GM21381 (cell line): ENCODE results near the gene CEP44.
"Not testable (repeated sequence)": the region's sequence is repeated elsewhere in the genome, so short reads cannot be mapped to it uniquely, and the experiment has no call there.

Experiments
- ATAC-seq: cut with Tn5 transposase; IDR thresholded peaks from one replicate; pipeline ENCODE4 v1.9.1; 2021; ENCODE audit warnings: mild to moderate bottlenecking, moderate library complexity; ENCODE audit not compliant: unreplicated experiment

CEP44 gene, protein sequence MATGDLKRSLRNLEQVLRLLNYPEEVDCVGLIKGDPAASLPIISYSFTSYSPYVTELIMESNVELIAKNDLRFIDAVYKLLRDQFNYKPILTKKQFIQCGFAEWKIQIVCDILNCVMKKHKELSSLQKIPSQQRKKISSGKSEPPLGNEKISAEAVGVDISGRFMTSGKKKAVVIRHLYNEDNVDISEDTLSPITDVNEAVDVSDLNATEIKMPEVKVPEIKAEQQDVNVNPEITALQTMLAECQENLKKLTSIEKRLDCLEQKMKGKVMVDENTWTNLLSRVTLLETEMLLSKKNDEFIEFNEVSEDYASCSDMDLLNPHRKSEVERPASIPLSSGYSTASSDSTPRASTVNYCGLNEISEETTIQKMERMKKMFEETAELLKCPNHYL

DNA sequence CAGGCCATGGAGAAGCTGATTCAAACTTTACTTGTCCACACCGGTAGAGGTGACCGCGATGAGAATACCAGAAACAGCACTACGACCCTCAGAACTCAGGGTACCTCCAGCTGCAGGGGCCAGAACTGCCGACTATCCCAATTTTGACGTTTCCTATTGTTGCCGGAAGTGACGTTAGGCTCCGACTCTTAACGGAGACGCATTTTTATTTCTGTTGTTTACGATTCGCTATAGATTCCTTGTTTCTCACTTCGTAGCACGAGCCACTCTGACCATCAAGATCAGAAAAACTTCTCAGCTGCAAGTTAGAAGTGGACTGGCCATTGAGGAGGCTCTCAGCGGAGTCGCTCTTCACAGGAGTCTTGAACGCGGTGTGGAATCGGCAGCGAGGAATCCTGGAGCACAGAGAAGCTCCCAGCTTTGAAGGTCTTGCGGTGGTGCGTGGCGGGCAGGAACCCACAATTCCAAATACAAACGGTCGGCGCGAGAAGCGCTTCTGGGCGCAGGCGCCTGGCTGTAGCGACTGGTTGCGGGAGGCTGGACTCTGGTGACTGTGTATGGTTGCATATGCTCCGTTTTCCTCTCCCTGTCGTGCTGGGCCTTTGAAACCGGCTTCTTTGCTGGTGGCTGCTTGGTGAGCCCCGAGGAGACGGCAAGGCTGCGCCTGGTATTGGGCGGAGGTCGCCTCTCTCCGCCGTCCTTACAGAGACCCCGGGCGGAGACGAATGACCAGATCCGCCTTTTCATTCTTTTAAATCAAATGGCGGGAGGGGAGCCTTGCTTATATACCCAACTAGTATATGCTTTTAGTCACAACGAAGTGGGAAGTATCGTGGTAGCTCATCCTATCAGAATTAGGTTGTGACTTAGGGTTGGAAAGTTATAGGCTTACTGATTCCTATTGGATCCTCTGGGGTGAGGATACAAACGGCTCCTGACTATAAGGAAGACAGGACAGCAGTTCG lies at the start of gene CEP44, which contains the start of gene FBXO8:
Gene CEP44, plus strand, starts transcription at position 405 of the 965 bp plus-strand sequence. CDS start 15,211 bp downstream, outside the sequence.
Gene FBXO8, minus strand, starts transcription at position 161 of the 965 bp plus-strand sequence. CDS start 20,575 bp downstream, outside the sequence.
- ATAC-seq, result peak; percentile 61

DNA sequence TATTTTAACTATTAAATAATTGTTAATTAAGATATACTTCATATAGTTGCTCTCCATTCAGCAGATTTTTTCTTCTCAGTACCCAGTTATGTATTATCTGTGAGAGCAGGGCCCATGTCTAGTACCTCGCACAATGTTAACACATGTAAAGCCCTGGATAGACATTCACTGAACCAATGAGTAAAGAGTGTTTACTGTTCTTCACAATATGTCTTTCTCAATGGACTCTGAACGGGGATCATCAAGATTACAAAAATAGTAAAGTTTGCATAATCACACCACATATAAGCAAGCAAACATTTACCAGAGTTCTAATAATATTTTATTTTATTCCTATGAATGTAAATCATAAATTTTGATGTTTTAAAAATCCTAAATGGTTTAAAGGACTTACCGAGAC lies 47.4 kb upstream of the CEP44 start:
- no peak for ATAC-seq

DNA sequence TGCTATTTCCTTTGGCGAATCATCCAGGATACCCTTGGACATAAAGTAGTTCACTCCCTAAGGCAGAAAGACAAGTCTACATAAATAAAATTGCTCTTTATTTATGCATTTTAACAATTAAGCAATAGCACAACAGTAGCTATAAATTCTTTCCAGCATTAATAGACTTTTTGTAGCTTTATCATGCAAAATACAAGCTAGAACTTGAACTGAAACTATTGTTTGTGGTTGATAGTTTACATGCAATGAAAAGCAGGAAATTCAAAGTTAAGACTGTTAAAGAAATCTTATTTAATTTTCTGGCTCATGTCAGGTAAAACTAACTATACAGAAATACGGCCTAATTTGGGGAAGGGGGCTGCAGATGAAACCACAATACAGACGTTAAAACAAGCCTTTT lies 42.5 kb upstream of the CEP44 start:
- ATAC-seq, result no peak

DNA sequence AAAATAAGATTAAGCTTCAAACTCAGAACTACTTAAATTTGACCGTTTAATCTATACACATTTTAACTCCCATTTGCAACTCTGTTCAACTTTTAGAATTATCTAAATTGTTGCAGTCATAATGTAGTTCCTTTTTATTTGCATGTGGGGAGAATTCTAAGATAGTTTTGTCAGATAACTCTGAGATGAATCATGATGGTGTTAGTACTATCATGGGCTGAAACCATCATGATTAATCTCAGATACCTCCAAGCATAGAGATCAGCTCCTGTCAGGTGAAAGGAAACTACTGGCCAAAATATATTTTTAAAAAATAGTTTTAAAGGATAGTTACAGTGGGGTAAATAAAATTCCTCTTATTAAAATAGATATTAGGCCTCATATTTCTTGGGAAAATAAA lies 39.3 kb upstream of the CEP44 start:
- no peak for ATAC-seq

DNA sequence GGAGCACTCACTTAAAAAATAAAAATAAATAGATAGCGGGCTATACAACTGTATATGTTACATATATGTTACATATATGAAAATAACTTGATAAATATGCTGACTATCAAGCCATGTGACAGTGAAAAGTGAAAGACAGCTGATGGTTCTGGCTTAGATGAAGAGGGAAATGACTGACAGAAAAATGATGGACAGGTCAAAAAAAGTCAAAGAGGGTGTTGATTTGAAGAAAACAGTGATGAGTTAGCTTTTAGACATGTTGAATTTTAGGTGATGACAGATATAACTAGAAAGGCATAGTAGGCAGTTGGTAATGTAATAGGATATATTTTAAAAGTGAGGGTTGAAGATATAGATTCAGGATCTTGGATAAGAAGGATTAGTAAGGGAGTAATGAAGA lies 38.0 kb upstream of the CEP44 start:
- no peak for ATAC-seq

DNA sequence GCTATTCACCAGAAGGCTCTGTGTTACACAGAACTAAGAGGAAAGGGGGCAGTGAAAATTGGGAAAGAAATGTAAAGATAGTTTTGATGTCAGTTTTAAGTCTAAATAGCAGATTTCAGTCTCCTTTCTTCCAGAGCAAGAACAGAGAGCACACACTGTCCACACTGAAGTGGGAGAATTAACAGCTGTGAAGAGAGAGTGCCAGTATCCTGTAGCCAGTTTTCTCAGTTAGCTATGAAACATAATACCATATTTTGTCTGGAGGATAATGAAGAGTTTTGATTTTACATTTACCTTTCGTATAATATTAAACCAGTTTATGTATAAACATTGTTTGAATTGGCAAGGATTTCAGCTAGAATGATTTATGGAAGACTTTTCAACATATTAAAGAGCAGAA lies 35.3 kb upstream of the CEP44 start:
- ATAC-seq, result no peak

DNA sequence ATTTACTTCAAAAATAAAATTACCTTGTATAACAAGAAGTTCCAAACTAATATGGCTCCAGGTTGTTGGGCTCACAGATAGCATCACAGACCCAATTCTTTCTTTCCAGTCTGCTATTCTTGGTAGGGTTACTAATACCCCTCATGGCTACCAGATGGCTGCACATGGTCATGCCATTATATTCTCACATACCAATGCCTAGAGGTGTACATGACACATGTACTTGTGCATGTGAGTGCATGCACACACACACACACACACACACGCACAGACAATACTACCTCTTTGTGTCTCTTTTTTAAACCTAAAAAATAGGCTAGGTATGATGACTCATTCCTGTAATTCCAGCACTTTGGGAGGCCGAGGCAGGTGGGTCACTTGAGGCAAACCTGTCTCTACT lies 31.3 kb upstream of the CEP44 start:
- no peak for ATAC-seq

DNA sequence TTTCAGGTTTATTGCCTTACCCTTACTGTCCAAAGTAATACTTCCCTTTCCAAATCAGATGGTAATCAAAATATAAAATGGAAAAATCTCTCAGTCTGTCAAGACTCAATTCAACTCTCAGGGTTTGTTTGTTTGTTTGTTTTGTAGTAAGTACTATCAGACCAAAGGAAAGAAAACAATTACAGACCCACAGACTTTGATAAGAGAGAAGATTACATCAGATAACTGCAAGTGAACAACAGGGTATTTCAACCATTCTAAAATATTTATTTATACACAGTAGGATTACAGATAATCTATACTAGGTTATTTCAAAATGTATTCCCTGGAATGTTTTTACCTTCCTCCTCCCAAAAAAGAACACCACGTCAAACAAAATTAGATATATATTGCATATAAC lies 29.1 kb upstream of the CEP44 start:
- ATAC-seq, result no peak

DNA sequence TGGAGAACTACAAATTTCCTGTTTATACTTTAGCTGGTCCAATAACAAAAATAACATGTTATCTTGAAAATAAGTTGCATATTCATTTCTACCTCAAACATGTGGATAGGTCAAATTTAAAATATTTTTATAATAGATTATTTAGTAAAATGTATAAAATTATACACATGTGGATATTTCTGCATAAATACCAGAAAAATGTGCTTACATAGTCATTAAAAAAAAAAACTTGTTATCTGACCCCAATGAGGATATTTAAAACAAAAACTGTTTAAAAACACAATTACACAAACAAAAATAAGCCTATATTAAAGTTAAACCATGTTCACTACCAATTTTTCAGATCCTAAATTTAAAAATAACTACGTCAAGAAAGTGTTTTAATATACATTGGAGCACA lies 28.3 kb upstream of the CEP44 start:
- ATAC-seq, result no peak

DNA sequence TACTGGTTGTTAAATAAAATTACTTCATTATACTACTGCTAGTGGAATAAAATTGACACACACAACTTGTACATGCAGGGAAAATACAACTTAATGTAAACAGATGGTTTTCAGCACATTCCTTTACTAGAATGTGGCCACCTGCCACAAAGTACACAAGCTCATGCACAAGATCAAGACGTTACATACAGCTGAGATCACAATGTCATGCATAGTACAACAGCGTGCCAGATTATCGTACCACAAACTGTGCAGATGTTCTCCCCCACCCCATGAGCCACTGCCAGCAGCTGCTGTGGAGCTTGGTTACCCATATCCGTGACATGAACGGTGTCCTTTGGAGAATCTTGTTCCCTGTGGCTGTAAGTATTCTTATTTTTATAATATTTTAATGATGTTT lies 27.9 kb upstream of the CEP44 start:
- no peak for ATAC-seq

DNA sequence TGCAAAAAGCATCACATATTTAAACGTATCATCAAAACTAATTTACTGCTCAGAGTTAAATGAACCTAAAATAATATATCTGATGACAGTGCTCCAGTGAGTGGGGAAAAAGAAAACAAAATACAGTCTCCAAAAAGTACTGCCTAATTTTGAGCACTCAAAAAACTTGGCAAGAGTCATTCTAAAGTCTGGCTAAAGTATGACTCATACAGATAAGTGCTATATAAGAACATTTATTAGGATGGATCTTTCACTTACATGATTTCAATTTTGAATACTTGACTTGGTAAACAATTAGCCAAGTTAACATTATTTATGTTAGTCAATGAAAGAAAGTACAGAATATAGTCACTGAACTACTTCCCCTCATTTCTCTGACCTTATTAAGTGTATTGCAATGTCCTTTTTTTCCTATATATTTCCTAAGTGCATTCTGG lies 27.4 kb upstream of the CEP44 start:
- no peak for ATAC-seq

DNA sequence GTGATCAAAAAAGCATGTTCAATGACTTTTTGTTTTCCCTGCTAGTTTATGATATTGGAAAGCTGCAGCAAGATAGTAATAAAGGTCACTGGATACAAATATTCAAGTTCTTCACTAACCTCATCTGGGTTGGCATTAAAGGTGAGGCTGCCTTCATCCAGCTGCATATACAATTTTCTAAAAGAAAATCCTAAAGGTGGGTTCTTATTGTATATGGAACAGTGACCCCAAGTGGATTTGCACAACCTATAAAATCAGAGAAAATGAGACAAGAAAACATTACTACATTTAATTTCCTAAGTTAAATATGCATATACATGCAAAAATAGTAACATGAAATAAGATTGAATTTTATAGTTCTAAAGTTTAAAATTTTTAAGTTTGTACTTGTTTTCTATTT lies 24.1 kb upstream of the CEP44 start:
- ATAC-seq, result no peak

DNA sequence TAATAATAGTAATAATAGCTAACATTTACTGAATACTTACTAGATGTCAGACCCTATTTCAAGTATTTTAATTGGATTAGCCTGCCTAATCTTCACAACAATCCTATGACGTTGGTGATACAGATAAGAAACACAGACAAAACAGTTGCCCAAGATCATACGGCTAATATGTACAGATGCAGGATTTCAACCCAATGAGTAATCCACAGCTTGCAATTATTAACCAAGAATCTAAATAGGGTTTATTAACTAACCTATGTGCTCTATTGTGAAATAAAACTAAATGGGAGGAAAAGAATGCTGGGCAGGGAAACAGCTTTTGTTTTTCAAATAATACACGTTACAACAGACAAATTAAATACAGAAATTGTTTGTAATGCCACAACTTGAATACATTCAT lies 23.6 kb upstream of the CEP44 start:
- ATAC-seq, result peak; percentile 63

DNA sequence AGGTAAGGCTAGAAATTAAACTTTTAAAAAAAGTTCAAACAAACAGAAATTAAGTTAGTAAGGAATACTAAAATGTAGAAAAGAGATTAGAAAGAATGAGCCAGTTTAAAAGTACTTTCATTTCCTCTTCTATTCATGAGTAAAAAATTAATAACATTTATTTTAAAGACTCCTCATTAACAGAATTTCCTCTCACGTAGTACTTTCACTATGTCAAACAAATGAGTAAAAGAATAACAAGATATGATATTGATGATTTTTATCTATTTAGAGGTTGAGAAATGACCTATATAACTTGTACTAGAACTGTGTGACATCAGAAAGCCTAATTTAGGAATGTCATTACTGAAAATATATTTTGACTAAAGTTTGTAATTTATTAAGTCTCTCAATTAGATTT lies 22.3 kb upstream of the CEP44 start:
- ATAC-seq, result not testable (repeated sequence)

DNA sequence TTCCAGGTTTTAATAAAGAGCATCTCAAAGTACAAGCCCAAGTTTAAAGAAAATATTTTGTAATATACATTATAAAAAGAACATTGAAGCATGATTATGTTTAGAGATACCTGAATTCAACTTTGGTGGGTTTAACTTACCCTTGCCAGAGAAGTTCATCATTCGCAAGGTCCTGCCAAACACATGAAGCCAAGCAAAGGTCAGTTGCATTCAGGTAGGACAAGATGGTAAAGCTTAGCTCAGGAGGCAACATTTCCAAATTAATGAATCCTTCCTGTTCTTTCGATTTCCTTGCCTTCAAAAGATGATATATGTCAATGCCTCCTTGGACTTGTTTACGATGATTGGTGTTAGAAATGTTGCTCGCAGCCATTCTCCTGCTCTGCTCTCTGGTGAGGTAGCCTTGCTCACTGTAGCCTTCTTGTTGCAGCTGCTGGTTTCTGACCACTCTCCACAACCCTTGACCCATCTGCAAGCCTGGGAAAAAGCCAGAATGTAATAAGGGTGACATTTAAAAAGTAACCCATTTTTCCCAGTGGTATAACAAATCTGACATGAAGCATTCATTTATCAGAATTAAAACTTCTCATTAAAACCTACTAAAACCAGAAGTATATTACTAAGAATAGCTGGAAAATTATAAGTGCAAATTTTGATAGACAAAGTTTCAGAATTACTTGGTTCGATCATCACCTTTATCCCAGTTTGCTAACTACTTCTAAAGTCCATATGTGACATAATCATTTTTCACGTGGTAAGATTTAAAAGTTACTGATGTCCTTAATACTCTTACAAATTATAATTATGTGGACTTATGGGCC lies 20.9 kb upstream of the CEP44 start:
- no peak for ATAC-seq

DNA sequence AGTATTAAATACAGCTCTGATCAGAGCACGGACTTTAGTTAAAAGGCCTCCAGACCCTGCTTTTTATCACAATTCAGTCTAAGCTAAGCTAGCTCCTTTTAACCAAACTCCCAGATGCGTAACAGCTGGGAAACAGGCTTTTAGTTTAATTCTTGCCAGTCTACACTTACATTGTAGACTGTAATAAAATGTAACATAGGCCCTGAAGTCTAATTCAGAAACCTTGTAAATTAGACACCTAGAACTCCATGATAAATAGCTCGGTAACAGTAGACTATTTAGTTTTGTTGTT lies 20.3 kb upstream of the CEP44 start:
- no peak for ATAC-seq

DNA sequence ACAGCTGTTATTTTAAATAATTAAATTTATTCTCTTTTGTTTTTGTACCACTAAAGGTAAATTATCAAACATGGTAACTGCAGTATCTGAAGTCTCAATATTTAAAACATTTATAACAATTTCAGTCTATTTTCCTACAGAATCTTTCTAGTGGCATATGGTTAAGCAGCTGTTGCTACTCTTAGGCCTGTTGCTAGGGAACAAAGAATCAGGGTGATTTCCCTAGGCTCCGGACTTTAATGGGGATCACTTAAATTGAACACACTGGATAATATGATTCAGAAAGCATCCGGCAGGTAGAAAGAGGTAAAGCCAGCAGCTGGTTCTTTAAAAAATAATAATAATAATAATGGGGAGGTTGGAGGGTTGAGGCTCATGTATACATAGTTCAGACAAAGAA lies 17.8 kb upstream of the CEP44 start:
- ATAC-seq, result no peak

DNA sequence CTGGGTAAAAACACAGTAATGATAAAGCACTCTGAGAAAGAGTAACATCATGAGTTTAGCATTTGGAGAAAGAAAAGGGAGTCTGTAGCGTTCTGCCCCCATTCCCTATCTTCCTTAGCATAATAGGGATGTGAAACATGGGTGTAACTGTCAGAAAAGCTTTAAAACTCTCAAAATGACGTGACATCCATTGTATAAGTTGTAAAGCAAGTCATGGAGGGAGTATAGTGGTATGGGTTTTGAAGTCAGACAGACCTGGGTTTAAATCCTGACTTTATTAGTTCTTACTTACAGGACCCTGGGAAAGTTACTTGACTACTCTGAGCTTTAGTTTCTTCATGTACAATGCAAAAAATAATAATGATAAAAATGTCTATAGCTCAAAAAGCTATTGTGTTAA lies 17.3 kb upstream of the CEP44 start:
- ATAC-seq, result no peak

DNA sequence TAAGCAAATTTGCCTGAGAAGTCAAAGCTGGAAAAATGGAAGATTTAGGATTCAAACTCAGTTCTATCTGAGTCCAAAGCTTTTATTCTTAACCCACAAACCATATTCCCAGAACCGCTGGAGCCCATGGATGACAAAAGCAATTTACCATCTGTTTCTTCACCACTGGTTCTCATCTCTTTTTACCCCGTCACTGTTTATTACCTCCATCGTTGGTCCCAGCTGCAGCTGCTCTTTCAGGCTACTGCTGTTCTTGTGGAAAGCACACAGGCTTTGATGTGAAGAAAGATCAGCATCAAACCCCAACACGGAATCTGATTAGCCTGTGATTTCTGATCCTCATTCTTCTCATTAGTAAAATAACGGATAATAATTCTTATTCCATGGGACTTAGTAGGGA lies 9.8 kb upstream of the CEP44 start:
- no peak for ATAC-seq

DNA sequence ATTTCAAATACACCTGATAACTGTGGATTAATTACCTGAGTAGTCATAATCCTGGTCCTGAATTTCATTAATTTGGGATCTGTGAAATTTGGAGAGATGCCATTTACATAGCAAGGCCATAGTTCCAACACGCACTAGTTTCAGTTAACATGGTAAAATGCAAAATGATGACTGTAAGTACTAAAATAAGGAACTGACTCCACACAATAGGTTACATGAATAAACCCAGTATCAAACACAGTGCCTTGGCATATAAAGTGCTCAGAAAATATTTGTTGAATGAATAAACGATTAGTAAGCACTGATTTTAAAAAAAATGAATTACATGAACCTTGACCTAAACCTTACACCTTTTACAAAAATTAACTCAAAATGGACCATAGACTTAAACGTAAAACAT lies 9.3 kb upstream of the CEP44 start:
- ATAC-seq, result no peak

DNA sequence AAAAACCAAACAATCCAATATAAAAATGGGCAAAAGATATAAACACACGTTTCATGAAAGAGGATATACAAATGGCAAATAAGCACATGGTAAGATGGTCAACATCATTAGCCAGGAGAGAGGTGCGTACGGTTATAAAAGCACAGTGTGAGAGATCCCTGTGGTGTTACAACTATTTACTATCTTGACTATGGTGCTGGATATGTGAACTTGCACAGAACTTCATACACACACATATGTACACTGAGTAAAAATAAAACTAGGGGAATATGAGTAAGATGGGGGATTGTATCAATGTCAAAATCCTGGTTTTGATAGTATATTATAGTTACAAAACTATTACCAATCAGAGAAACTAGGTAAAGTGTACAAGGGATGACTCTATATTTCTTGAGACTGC lies 8.6 kb upstream of the CEP44 start:
- ATAC-seq, result no peak
